HG03280 (cell line): Measurements from ENCODE around the gene ZNF778.
"Not testable (repeated sequence)": the region's sequence is repeated elsewhere in the genome, so short reads cannot be mapped to it uniquely, and the experiment has no call there.

Experiments used
- ATAC-seq: cut with Tn5 transposase; IDR thresholded peaks from one replicate; pipeline ENCODE4 v1.9.1; 2021; ENCODE audit warnings: mild to moderate bottlenecking, moderate library complexity; ENCODE audit not compliant: unreplicated experiment

ZNF778 gene

DNA sequence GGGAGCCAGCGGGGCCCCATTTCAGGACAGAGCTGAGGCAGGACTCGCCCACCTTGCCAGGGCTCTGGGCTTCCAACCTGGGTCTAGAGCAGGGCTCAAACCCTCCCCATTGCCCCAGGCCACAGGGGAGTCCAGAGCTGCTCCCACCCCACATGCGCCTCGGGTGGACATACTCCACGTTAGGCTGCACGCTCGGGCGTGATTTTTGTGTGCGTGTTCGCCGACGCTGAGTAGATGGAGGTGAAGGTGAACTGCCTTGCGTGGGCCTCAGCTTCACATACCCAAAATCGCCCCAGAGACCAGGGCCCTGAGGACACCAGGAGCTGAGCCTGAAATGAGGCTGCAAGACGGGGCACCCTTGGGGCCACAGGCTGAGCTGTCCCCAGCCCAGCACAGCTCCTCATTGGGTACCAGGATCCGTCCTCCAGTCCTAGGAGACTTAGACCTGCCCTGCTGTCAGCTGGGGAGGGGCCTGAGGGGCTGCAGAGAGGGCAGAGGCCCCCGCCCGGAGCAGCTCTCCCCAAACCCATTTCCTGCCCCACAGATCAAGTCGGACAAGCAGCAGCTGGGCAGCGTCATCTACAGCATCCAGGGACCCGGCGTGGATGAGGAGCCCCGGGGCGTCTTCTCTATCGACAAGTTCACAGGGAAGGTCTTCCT lies 37.7 kb upstream of the ZNF778 start:
- no peak for ATAC-seq

DNA sequence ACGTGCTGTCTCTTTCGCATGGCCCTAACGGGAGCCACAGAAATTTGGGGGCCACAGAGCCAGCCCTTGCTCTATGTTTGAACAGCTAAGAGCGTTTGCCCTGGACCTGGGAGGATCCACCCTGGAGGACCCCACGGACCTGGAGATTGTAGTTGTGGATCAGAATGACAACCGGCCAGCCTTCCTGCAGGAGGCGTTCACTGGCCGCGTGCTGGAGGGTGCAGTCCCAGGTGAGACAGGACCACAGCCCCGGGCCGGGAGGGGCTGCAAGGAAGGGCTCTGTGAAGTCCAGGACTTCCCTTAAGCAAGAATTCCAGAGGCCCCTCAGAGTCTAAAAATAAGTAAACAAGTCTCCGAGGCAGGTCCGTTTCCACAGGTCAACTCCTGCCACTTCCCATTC lies 34.0 kb upstream of the ZNF778 start:
- no peak for ATAC-seq

DNA sequence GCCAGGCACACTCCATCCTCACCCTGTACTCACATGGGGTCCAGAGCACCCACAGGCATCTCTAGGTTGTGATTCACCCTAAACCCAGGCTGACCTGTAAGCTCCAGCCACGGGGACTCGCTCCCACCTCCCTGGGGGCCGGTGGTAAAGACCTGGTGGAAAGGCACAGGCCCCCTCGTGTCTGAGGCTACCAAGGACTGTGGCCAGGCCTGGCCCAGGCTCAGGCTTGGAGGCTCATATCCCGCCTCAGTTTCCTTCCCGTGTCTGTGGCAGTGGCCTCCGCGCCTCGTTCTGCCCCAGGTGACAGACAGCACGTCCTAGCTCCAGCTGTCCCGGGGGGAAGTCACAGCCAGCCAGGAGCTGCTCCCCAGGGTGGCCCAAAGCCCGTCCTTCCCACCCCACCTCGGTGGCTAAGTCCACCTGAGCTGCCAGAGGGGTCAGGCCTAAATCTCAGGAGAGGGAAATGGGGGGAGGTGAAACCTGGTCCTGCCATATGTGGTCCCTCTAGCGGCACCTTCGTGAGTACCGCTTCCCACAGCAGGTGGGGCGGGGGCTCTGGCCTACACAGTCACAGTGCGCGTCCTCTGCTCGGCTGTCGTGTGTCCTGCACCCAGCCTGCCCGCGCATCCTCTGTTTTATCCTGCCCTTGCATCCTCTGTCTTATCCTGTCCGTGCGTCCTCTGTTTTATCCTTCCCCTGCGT lies 33.4 kb upstream of the ZNF778 start:
- ATAC-seq: no peak

DNA sequence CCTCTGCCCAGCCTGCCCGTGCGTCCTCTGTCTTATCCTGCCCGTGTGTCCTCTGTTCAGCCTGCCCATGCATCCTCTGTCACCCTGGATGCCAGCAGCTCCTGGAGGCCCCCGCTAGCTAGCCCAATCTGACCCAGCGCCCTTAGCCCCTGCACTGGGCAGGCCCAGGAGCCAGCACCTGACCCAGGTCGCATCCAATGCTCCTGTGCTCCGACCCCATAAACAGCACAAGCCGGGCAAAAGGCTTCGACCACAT lies 32.9 kb upstream of the ZNF778 start:
- no peak for ATAC-seq

DNA sequence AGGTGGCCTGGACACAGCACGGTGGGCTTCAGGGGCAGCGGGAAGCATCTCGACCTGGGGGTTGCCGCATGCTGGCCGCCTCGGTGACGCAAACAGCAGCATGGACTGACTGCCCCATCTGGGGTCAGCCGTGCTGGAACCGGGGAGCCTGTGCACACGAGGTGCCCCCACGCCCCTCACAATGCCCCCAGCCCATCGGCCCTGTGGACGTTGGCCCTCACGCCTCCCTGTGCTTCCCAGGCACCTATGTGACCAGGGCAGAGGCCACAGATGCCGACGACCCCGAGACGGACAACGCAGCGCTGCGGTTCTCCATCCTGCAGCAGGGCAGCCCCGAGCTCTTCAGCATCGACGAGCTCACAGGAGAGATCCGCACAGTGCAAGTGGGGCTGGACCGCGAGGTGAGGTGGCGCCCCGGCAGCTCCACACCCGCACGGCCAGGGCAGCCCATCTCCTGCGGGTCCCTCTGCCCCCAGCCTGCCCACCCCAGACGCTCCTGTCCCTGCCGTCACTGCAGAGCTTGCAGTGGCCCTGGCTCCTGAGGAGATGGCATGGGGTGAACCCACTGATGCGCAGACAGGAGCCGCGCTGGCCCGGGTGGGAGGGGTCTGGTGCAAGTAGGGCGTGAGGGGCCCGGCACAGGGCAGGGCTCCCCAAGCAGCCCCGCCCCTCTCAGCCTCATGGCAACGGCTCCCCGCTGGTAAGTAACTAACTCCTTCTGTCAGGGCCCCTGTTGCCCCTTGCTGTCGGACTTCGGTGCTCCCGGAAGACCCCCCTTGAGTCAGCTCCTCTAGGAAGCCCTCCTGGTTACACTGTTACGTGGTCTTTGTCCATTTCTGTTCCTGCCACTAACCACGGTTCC lies 32.3 kb upstream of the ZNF778 start:
- ATAC-seq: no peak

DNA sequence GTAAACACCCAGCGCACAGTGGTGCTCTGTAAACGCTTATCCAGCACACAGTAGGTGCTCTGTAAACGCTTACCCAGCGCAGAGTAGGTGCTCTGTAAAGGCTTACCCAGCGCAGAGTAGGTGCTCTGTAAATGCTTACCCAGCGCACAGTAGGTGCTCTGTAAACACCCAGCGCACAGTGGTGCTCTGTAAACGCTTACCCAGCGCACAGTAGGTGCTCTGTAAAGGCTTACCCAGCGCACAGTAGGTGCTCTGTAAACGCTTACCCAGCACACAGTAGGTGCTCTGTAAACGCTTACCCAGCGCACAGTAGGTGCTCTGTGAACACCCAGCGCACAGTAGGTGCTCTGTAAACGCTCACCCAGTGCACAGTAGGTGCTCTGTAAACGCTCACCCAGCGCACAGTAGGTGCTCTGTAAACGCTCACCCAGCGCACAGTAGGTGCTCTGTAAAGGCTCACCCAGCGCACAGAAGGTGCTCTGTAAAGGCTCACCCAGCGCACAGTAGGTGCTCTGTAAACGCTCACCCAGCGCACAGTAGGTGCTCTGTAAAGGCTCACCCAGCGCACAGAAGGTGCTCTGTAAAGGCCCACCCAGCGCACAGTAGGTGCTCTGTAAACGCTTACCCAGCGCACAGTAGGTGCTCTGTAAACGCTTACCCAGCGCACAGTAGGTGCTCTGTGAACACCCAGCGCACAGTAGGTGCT lies 31.5 kb upstream of the ZNF778 start:
- not testable (repeated sequence) for ATAC-seq

DNA sequence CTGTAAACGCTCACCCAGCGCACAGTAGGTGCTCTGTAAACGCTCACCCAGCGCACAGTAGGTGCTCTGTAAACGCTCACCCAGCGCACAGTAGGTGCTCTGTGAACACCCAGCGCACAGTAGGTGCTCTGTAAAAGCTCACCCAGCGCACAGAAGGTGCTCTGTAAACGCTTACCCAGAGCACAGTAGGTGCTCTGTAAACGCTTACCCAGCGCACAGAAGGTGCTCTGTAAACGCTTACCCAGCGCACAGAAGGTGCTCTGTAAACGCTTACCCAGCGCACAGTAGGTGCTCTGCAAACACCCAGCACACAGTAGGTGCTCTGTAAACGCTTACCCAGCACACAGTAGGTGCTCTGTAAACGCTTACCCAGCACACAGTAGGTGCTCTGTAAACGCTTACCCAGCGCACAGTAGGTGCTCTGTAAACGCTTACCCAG lies 30.9 kb upstream of the ZNF778 start:
- not testable (repeated sequence) for ATAC-seq

DNA sequence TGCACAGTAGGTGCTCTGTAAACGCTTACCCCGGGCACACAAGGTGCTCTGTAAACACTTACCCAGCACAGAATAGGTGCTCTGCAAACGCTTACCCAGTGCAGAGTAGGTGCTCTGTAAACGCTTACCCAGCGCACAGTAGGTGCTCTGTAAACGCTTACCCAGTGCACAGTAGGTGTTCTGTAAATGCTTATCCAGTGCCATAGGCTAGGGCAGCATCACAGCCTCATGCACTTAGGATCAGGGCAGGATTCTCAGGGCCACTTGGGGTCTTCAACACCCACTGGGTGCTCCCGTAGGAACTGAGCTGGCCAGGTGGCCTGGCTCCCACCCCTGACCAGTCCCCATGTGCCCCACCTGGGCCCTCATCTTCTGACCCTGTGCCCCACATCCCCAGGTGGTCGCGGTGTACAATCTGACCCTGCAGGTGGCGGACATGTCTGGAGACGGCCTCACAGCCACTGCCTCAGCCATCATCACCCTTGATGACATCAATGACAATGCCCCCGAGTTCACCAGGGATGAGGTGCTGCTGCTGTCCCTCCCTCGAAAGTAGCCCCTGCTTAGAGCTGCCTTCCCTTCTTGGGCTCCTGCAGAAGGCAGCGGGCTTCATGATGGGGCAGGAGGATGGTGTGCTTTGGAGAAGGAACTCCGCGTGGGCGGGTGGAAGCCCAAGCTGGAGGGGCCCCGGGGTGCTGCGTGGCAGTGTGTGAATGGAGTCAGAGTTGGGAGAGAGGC lies 30.3 kb upstream of the ZNF778 start:
- ATAC-seq: no peak

DNA sequence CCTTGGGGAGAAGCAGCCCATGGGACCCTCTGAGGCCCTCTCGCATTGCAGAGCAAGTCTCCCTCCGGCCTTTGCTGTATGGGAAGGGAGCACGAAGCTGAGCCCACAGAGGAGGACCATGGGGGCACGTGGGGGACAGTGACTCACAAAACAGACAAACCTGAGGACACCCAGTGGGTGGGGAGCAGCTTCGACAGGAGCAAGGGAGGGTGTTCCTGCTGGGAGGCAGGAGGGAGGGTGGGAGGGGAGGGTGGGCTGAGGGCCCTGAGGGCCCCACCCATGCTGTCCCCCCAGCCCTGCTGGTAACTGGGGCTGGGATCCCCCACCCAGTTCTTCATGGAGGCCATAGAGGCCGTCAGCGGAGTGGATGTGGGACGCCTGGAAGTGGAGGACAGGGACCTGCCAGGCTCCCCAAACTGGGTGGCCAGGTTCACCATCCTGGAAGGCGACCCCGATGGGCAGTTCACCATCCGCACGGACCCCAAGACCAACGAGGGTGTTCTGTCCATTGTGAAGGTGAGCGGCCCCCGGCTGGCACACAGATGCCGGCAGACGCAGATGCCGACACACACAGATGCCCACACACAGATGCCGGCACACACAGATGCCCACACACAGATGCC lies 29.6 kb upstream of the ZNF778 start:
- ATAC-seq: no peak

DNA sequence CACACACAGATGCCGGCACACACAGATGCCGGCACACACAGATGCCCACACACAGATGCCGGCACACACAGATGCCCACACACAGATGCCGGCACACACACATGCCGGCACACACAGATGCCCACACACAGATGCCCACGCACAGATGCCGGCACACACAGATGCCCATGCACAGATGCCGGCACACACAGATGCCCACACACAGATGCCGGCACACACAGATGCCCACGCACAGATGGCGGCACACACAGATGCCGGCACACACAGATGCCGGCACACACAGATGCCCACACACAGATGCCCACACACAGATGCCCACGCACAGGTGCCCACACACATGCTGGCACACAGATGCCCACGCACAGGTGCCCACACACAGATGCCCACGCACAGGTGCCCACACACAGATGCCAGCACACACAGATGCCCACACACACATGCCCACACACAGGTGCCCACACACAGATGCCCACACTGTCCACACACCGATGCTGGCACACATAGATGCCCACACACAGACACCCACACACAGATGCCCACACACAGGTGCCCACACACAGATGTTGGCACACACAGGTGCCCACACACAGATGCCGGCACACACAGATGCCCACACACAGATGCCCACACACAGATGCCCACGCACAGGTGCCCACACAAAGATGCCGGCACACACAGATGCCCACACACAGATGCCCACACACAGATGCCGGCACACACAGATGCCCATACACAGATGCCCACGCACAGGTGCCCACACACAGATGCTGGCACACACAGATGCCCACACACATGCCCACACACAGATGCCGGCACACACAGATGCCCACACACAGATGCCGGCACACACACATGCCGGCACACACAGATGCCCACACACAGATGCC lies 28.8 kb upstream of the ZNF778 start:
- not testable (repeated sequence) for ATAC-seq

DNA sequence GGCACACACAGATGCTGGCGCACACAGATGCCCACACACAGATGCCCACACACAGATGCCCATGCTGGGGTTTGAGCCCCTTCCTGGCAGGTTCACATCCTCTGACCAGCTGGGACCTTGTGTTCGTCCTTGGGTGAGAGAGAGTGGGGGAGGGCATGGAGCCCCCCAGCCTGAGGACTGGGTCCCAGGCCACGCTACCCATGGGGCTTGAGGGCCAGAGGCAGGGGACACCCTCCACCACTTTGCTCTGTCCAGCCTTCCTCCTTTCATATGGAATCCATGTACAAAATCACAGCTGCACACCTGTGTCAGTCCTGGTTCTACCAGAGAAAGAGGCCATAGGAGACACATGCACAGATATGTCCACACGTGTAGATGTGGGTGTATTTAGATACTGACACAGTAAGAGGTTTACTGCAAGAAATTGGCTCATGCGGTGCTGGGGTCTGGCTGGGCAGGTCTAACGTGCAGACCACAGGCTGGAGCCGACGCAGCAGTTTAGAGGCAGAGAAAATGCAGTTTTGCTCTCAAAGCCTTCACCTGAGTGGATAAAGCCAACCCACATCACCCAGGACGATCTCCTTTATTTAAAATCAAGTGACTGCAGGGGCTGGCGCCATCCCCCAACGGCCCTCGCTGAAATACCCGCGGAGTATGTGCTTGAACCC lies 28.0 kb upstream of the ZNF778 start:
- ATAC-seq: no peak

DNA sequence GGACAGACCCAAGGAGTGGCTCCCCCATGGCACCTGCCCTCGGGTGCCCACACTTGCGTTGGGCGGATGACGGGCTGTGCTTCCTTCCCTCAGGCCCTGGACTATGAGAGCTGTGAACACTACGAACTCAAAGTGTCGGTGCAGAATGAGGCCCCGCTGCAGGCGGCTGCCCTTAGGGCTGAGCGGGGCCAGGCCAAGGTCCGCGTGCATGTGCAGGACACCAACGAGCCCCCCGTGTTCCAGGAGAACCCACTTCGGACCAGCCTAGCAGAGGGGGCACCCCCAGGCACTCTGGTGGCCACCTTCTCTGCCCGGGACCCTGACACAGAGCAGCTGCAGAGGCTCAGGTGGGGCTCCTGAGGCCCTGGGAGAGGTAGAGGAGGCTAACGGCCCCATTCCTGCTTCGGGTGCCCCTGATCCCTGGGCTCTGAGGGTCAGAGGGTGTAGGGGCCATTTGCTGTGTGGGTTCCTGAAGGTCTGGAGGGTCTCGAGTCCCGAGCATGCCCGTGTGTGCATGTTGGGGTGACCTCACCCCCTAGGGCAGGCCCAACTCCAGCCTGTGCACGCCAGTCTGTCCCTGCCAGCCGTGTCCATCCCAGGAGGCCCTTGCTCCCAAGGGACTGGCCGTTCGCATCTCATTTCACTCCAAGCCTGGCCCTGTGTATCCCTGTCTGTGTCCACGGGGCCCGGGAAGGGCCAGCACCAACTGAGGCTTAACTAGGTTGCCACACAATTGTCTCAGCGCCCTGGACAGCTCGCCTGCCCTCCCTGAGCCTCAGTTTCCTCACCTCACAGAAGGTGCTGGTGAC lies 27.1 kb upstream of the ZNF778 start:
- ATAC-seq: no peak

DNA sequence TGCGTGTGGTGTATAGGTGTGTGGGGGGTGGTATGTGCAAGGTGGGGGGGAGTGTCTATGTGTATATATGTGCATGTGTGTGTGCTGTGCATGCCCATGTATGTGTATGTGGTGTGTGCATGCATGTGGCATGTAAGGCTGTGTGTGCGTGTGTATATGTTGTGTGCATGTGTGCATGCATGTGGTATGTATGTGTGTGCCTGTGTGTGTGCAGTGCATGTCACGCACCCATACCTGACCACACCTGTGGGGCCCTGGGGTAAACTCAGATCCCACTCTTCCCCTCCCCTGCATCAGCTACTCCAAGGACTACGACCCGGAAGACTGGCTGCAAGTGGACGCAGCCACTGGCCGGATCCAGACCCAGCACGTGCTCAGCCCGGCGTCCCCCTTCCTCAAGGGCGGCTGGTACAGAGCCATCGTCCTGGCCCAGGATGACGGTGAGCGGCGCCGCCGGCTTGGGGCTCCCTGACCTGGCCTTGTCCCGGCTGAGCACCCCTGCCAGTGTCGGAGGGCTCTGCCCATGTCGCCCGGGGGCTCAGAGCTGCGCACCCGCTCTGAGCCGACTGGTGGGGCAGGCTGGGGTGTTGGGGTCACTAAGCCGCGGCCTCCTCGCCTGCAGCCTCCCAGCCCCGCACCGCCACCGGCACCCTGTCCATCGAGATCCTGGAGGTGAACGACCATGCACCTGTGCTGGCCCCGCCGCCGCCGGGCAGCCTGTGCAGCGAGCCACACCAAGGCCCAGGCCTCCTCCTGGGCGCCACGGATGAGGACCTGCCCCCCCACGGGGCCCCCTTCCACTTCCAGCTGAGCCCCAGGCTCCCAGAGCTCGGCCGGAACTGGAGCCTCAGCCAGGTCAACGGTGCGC lies 26.2 kb upstream of the ZNF778 start:
- ATAC-seq: no peak

DNA sequence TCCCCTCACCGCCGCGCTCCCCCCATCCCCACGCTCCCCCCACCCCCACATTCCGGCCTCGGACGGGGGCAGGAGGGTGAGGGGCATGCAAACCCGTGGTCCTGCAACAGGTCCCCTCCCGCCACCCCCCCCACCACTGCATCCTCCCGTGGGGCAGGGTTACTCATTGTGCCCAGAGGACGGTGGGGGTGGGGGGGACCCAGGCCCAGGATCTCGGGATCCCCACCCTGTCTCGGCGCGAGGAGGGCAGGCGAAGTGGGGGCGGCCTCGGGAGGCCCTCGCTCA lies 25.7 kb upstream of the ZNF778 start:
- no peak for ATAC-seq

DNA sequence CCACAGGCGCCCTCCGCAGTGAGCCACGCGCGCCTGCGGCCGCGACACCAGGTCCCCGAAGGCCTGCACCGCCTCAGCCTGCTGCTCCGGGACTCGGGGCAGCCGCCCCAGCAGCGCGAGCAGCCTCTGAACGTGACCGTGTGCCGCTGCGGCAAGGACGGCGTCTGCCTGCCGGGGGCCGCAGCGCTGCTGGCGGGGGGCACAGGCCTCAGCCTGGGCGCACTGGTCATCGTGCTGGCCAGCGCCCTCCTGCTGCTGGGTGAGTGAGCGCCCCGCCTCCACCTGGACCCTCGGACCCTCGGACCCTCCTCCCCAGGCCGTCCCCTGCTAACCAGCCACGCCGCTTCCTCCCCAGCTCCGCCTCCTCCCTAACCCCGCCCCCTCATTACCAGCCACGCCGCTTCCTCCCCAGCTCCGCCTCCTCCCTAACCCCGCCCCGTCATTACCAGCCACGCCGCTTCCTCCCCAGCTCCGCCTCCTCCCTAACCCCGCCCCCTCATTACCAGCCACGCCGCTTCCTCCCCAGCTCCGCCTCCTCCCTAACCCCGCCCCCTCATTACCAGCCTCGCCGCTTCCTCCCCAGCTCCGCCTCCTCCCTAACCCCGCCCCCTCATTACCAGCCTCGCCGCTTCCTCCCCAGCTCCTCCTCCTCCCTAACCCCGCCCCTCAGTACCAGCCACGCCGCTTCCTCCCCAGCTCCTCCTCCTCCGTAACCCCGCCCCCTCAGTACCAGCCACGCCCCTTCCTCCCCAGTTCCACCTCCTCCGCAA lies 25.1 kb upstream of the ZNF778 start:
- not testable (repeated sequence) for ATAC-seq

DNA sequence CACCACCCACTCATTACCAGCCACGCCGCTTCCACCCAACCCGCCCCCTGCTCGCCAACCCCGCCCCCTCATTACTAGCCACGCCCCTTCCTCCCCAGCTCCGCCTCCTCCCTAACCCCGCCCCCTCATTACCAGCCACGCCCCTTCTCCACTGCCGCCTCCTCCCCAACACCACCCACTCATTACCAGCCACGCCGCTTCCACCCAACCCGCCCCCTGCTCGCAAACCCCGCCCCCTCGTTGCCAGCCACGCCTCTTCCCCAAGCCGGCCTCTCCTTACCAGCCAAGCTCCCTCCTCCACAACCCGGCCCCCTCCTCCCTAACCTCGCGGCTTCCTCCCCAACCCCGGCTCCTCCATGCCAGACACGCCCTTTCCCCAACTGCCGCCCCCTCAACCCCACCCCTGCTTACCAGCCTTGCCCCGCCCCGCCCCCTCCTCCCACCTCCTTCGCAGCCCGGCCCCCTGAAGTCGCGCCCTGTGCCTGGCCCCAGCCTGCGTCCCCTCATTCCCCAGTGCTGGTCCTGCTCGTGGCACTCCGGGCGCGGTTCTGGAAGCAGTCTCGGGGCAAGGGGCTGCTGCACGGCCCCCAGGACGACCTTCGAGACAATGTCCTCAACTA lies 24.4 kb upstream of the ZNF778 start:
- peak; percentile 32 for ATAC-seq
